Heart right ventricle (tissue), 16 donors: ENCODE results near the gene PMVK. TPM values are rescaled to one million over a fixed set of nuclear protein-coding genes. Genes with fewer than 3 reads are reported as not detected.

Experiments
- ATAC-seq, 8 donors: fragments of 200-7000 bp; cut with Tn5 transposase; one replicate each; pipeline ENCODE4 v1.9.1; 2020; ENCODE audit warnings: mild to moderate bottlenecking in 8 of 8, moderate library complexity in 8 of 8, moderate number of reproducible peaks in 1 of 8
- DNase-seq, 2 donors: peaks; one replicate each; pipeline ENCODE4 v3.0.0-alpha.2; 2020
- H3K27ac ChIP-seq, 10 donors: fragments of 200-600 bp; sonication (generic) in 2 of 10; one replicate each; pipeline versions ENCODE4 v1.5.0 to v1.8.0; 2020 to 2022; ENCODE audit warnings: mild to moderate bottlenecking in 3 of 10
- H3K27me3 ChIP-seq, 7 donors: fragments of 200-600 bp; one replicate each; pipeline ENCODE4 v1.8.0; 2021 to 2022; ENCODE audit warnings: mild to moderate bottlenecking in 2 of 7
- H3K36me3 ChIP-seq, 9 donors: fragments of 200-600 bp; sonication (generic) in 1 of 9; one replicate each; pipeline versions ENCODE4 v1.5.0 to v1.8.0; 2020 to 2022; ENCODE audit warnings: mild to moderate bottlenecking in 2 of 9
- H3K4me1 ChIP-seq, 9 donors: fragments of 200-600 bp; sonication (generic) in 1 of 9; one replicate each; pipeline versions ENCODE4 v1.5.0 to v1.8.0; 2020 to 2022; ENCODE audit warnings: mild to moderate bottlenecking in 4 of 9
- H3K4me3 ChIP-seq, 10 donors: fragments of 200-600 bp; sonication (generic) in 2 of 10; one replicate each; pipeline versions ENCODE4 v1.5.0 to v1.8.0; 2020 to 2022; ENCODE audit warnings: mild to moderate bottlenecking in 7 of 10, moderate library complexity in 2 of 10
- H3K9me3 ChIP-seq, 11 donors: fragments of 200-600 bp in 10 of 11; sonication (generic) in 2 of 11; one replicate each; pipeline versions ENCODE4 v1.5.0 to v1.8.0; 2013 to 2022; ENCODE audit warnings: mild to moderate bottlenecking in 2 of 11, control low read depth in 1 of 11, moderate library complexity in 1 of 11
- CTCF ChIP-seq, 9 donors: fragments of 200-600 bp; sonication (generic) in 2 of 9; IDR thresholded peaks; one replicate each; pipeline versions ENCODE4 v1.5.0 to v1.8.0; 2021 to 2022; ENCODE audit warnings: antibody characterized with exemption in 9 of 9, mild to moderate bottlenecking in 5 of 9, moderate library complexity in 1 of 9
- WGBS, 2 donors: extraction: QIAGEN DNeasy Blood & Tissue Kit; methylation state at CpG; one replicate each; pipeline ENCODE4 v1.1.7; 2013; ENCODE audit warnings: inconsistent platforms in 1 of 2; 5-methylcytosine and 5-hydroxymethylcytosine counted together
- intact Hi-C, 10 donors: fragments of 100-400 bp; cut with DNase I; formaldehyde crosslinking; loops; one replicate each; pipeline versions ENCODE4 v1.11.1 to v1.14.2; 2022
- polyA plus RNA-seq, 2 donors: library from polyadenylated mRNA; stranded (reverse); fragments of 200-250 nt; gene quantifications; one replicate each; pipeline ENCODE4 v1.2.3, GENCODE V29; 2013
- total RNA-seq, 10 donors: library from RNA; stranded (reverse); fragmentation: NEBNext Ultra II Directional in 3 of 10; extraction: Animal tissue kit (Norgen Biotek cat#: 25700) in 3 of 10; gene quantifications; one replicate each; pipeline versions ENCODE4 v1.2.1 to v1.2.4, GENCODE V29; 2021 to 2023
- donor health status: Arrhythmogenic right ventricular cardiomyopathy.
- donor health status: ischemic (EF 13 %, LVEDD 7.1; RV severe dilation, severe dysfunction).
- donor health status: healthy with polysubstance abuse.
- donor health status: DM: no; HTN: yes; CAD: no.
- donor health status: DM: no; HTN: no; CAD: no.
- donor health status: ischemic (EF 25% LVEDD 6.9; RV normal size, moderate dysfunction).
- donor health status: ischemic (EF 25% LVEDD 5.7; RV mildly dilated, moderate dysfunction).
- donor health status: healthy.
- donor health status: DM: yes; HTN: yes; CAD: no.
- donor health status: Ischemic cardiomyopathy.
- donor health status: ischemic (EF 35%, LVEDD 5.7; RV mildly dilated, moderate dysfunction).
- donor health status: nonischemic (EF 11% LVEDD 7.7; RV severe dilation, severe dysfunction).
- donor health status: DM: yes; HTN: yes; CAD: no.
- donor health status: PGD.
- donor health status: ischemic (EF 29% LVEDD 5.4; RV normal size, mild dysfunction).
- donor health status: nonischemic (EF 23%, LVEDD 6.1; RV moderate dilation, normal function).

The PMVK gene
- total and polyA plus RNA-seq, 12 donors = 29.9 to 66.4 (median 40.5) TPM

DNA sequence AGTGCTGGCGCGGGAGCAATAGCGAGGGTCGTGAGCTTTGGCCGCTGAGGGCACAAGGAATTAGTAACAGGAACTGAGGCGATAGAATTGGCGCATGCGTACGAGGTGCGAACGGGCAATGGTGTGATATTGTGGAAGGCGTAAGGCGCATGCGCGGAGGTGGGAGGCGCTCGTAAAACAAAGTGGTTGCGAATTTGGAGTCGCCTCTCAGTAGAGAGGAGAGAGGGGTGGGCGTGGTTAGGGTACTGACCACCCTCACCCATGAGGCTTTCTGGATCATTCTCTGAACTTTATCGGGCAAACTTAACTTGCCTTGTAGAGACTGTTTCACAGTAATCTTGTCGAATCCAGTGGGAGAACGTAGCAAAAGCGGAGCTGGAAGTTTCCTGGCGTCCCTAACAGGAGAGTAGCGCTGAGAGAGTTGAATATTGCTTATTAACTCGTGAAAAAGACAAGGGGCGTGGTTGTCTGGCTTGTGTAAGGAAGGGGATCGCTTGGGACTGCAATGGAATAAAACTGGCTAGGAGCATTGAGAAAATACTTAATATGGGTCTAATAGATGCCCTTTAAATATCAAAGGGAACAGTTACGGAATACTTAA, 38.4 kb upstream of the PMVK start:
- H3K36me3 ChIP-seq = peaks cover 0 to 17% (median 4%) of the 10 kb centered on the region in 9 donors
- no peaks in the 10 kb centered on the region for H3K27me3 ChIP-seq
- WGBS, 2 donors = 0% methylated on average over 30 of the region's 30 CpGs
- no peaks in the 10 kb centered on the region for H3K9me3 ChIP-seq
- peak; percentile 93 to 96 for DNase-seq
- TF ChIP-seq CTCF (IDR thresholded peaks at IDR 0.05) = no peak
- intact Hi-C loops = loop anchor here in 6 of 10 donors (1.0 to 10.0 kb wide), 6 partner anchors 8 to 87 kb away; partner anchors contain the start of genes ADAM15 (in 2 of the 6), EFNA4 (in 2 of the 6) and FLAD1 (in 1 of the 6)
- H3K27ac ChIP-seq = peak overlapping the region; percentile 71 to 100 (median 96)
- H3K4me3 ChIP-seq = peak overlapping the region; percentile 41 to 89 (median 66)
- H3K4me1 ChIP-seq = peaks cover 23 to 58% (median 43%) of the 10 kb centered on the region in 9 donors
- ATAC-seq = peak; percentile 50 to 74 (median 69)

- no peaks in the 10 kb centered on the region for H3K9me3 ChIP-seq
- H3K27ac ChIP-seq = peak within 1 kb of the TSS; percentile 90 to 100 (median 96)
- 0% methylated on average over 47 of the region's 47 CpGs for WGBS, 2 donors
- H3K4me1 ChIP-seq = peaks cover 25 to 64% (median 50%) of the 10 kb centered on the region in 9 donors
- no peaks in the 10 kb centered on the region for H3K27me3 ChIP-seq
- intact Hi-C loops = loop anchor here in 6 of 10 donors (2.0 to 10.0 kb wide), 5 partner anchors 27 to 88 kb away; partner anchors contain the start of genes ADAM15 (in 2 of the 6) and EFNA4 (in 2 of the 6)
- H3K4me3 ChIP-seq = peak within 1 kb of the TSS; percentile 41 to 89 (median 66)
- DNase-seq (peak; percentile 95 to 98), ATAC-seq (peak; percentile 82 to 92 (median 89))
- peaks cover 0 to 11% (median 4%) of the 10 kb centered on the region in 9 donors for H3K36me3 ChIP-seq
- peak in 1 of 9 donors; percentile 18 for TF ChIP-seq CTCF (IDR thresholded peaks at IDR 0.05)
Observed at GRCh38 chr1:154974102-154974807, 37.7 kb upstream of the PMVK start, which contains the start of gene CKS1B. Gene CKS1B (plus strand): TSS chr1:154974681. CDS start chr1:154974746, 65 bp downstream.

DNA sequence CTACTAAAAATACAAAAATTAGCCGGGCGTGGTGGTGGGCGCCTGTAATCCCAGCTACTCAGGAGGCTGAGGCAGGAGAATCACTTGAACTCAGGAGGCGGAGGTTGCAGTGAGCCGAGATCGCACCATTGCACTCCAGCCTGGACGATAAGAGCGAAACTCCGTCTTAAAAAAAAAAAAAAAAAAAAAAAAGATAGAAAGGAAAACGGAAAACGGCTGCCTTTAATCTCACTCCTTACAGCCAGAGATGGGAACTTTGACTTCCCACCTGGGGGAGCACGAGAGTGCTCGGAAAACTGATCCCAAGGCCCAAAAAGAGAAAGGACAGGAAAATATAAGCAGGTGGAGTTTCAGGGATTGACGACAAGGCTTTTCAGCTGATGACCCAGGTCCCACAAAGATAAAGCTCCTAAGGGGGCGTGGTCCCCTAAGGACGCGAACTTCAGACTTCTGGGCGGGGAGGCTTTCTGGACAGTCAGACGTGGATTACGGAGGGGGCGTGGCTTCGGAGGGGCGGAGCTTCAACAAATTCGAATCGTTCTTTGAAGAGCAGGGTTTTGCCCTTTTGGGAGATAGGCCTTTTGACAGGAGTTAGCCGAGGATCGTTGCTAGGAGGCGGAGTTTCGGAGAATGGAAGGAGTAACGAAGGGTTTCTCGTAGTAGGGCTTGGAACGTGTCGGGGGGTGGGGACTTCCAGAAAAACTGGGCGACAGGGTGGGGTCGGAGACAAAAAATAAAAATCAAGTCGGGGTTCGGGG, 37.0 kb upstream of the PMVK start:
- no peaks in the 10 kb centered on the region for H3K9me3 ChIP-seq
- WGBS, 2 donors = 3 to 5% methylated on average over 34 to 37 of the region's 37 CpGs
- DNase-seq (peak; percentile 95 to 98), ATAC-seq (peak; percentile 35 to 71 (median 58))
- H3K27me3 ChIP-seq = no peaks in the 10 kb centered on the region
- peak overlapping the region; percentile 36 to 89 (median 66) for H3K4me3 ChIP-seq
- intact Hi-C loops = loop anchor here in 6 of 10 donors (2.0 to 10.0 kb wide), 5 partner anchors 27 to 89 kb away; partner anchors contain the start of genes ADAM15 (in 2 of the 6) and EFNA4 (in 2 of the 6)
- peaks cover 0 to 14% (median 7%) of the 10 kb centered on the region in 9 donors for H3K36me3 ChIP-seq
- TF ChIP-seq CTCF (IDR thresholded peaks at IDR 0.05) = peak in 5 of 9 donors; percentile 9 to 46 (median 44)
- H3K4me1 ChIP-seq = peaks cover 25 to 71% (median 57%) of the 10 kb centered on the region in 9 donors
- H3K27ac ChIP-seq = peak overlapping the region; percentile 90 to 100 (median 96)
